SK-N-SH (cell line): ENCODE results near the gene FHOD3.

Source experiments
- EP300 ChIP-seq, 2 experiments: IDR thresholded peaks; 2 replicates each; pipeline versions ENCODE4 v1.4.0 to v1.6.1; 2012; ENCODE audit warnings: borderline replicate concordance in 1 of 2, low read depth in 1 of 2, low read length in 1 of 2
- REST ChIP-seq: IDR thresholded peaks from 2 replicates; pipeline ENCODE4 v1.6.1; 2012; ENCODE audit warnings: mild to moderate bottlenecking, low read depth, low read length, moderate library complexity

- TF ChIP-seq REST (no peak), EP300 (IDR thresholded peaks at IDR 0.05; ENCODE audit: borderline replicate concordance in 1 of 2, low read depth in 1 of 2, low read length in 1 of 2) (no peak)
Observed at GRCh38 chr18:36711014-36711725, 413.7 kb downstream of the FHOD3 start.
